NT2/D1 (cell line): ENCODE measurements around the gene GSTO2.

Experiments
- SUZ12 ChIP-seq: IDR thresholded peaks from 2 replicates; pipeline ENCODE4 v1.6.1; 2011; ENCODE audit not compliant: insufficient read length, insufficient read depth; ENCODE audit errors: extremely low read depth
- YY1 ChIP-seq: IDR thresholded peaks from 2 replicates; pipeline ENCODE4 v1.6.1; 2011; ENCODE audit not compliant: insufficient read length, insufficient read depth
- ZNF274 ChIP-seq: IDR thresholded peaks from 2 replicates; pipeline ENCODE4 v1.6.1; 2011; ENCODE audit warnings: mild to moderate bottlenecking, low read depth, low read length

DNA sequence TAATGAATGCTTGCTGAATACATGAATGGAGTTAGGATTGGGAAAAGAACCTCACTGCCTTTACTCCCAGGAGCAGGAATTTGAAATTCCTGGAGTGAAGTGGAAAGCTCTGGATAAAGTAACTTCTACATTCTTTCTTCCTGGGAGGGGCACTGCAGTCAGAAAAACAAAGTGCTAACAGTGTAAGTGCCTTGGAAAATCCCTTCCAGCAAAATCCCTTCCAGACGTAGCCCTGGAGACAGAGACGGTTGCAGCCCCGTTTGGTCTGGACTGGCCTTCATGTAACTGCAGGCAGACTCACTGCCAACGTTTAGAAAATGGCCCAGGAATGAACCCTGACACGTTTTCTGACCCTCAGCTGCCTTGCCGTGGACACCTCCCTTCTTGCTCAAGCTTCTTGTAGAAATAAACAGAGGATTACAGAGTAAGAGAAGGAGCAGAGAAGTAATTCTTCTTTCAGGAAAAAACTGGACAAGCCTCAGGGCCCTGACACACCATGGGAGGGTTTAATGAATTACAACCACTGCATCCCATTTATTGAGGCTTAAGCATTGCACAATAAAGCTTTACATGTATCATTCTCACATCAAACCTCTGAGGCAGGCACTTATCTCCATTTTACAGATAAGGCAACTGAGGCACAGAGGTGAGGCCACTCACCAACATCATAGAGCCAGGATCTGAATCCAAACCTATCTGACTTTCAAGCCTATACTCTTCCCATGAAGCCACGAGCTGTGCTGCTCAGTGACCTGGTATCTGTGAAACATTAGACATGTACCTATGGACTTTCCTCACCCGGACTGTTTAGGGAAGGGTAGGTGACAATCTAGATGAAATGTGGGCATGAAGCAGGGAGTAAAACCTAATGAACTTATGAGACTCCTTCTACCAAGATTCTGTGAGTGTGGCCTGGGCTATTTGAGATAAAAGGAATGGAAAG, 61.5 kb downstream of the GSTO2 start:
- no peak for TF ChIP-seq YY1
- TF ChIP-seq SUZ12: no peak
- TF ChIP-seq ZNF274: no peak
